Subcutaneous adipose tissue (tissue), 4 donors: ENCODE measurements around the gene TNC. TPM values are rescaled to one million over a fixed set of nuclear protein-coding genes. Genes with fewer than 3 reads are reported as not detected.

Source experiments
- total RNA-seq, 4 donors: library from RNA; depleted of rRNA; stranded (reverse); fragments of >200 nt; gene quantifications; one replicate each; pipeline ENCODE4 v1.1.0, GENCODE V29; 2016
- TF ChIP-seq, protein P1 (sequence below): fragments of 450-650 bp; IDR thresholded peaks from one replicate; pipeline ENCODE4 v1.5.1; 2016; ENCODE audit warnings: low read depth, mild to moderate bottlenecking, control low read depth, antibody characterized with exemption, moderate library complexity

Gene TNC
- total RNA-seq, 4 donors from 2014 or later: 2.4 to 17.3 (median 8.3) TPM

DNA sequence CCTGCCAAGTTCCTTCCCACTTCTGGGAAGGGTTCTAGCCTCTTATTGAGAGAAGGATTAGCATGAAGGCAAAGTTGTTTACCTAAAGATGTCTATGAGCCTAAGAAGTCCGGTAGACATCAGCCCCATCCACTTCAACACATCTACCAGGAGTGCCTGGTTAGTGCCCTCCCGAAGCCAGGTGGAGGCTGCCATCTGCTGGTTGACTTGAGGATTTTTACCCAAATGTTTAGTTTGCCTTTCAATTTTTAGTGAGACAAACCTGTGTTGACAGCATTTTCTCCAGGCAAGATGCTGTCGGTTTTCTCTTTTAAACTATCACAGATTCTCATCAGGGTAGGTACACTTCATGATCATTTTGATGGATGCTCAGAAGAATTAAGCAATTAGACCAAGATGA, 104.0 kb downstream of the TNC start:
- TF ChIP-seq, protein P1, sequence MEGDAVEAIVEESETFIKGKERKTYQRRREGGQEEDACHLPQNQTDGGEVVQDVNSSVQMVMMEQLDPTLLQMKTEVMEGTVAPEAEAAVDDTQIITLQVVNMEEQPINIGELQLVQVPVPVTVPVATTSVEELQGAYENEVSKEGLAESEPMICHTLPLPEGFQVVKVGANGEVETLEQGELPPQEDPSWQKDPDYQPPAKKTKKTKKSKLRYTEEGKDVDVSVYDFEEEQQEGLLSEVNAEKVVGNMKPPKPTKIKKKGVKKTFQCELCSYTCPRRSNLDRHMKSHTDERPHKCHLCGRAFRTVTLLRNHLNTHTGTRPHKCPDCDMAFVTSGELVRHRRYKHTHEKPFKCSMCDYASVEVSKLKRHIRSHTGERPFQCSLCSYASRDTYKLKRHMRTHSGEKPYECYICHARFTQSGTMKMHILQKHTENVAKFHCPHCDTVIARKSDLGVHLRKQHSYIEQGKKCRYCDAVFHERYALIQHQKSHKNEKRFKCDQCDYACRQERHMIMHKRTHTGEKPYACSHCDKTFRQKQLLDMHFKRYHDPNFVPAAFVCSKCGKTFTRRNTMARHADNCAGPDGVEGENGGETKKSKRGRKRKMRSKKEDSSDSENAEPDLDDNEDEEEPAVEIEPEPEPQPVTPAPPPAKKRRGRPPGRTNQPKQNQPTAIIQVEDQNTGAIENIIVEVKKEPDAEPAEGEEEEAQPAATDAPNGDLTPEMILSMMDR: no peak

DNA sequence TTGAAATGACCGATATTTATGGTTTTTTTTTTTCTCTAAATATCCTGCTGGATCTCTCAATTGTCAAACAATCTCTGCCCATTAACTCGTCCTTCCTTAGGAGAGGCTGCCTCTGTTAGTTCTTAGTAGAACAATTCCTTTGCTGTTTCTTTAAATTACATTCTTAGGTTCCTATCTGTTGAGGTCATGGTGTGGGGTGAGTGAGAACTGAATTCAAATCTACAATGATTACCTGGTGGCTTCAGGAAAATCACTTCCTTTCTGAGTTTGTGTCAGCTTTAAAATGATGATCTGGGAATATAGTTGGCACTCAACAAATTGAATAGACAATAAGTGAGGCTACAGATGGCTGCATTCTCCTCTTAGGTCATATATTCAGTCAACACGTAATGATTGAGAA, 105.5 kb downstream of the TNC start:
- TF ChIP-seq, protein P1: no peak

DNA sequence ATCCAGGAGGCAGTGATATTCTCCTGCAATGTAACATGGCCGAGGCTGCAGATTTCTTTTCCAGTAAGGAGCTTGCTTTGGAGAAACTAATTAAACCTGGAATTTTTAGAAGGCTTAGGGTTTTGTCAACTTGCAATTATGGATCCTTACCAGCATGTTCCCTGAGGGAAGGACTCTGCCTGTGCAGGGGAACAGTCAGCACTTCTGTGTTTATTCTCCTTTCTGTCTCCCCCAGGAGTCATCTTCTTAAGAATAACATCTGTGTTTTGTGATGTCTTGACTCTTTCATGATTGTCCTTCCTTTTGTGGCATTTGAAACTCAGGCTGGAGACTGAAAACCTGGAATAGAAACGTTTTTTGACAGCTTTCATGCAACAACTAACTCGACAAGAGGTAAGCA, 107.1 kb downstream of the TNC start:
- TF ChIP-seq, protein P1: no peak

DNA sequence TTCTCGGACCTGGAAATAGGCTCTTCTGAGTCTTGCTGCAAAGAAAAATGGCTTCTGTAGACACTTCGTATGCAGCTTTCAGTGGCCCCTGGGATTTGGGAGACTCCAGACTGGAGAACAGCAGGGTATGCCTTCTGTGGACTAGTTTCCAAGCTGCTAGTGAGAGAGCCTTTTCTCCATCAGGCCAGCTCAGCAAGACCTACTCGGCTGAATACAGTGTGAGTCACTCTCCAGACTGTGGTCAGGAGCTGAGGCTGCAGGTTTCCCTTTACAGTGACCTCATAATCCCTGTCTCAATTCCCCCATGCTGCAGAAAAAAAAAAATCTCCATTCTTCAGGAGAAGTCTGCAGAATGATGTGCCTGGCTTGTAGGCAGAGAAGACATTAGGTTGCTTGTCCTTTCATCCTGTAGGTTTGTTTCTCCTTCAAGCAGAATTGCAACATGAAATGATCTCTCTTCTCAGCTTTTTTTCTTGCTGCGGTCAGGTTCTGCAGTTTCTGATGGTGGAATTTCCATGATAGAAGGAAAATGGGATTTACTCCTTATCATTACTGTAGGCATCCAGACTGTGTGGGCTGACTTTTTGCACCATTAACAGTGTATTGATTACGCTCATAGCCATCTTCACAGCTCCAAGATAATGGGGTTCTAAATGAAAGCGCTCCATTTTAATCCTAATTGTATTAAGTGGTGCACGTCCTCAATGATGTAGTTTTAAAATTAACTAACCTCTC, 109.3 kb downstream of the TNC start:
- TF ChIP-seq, protein P1: no peak

DNA sequence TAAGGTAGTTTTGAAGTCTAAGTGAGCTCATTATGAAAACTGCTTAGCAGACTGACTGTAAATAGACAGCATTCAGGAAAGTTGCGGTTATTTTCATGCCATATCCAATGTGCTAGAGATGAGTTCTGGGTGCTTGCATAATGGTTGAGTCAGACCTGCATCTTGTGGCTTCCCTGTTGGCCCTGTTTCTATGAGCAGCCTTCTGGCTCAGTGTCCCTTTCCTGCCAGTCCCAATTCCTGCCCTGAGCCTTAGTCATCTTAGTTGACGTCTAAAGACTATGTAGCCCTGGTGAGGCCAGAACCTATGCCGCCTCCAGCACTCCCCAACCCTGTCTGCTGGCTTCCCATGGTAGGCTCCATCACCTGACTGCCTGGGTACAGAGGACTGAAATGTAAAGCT, 111.3 kb downstream of the TNC start:
- TF ChIP-seq, protein P1: no peak

DNA sequence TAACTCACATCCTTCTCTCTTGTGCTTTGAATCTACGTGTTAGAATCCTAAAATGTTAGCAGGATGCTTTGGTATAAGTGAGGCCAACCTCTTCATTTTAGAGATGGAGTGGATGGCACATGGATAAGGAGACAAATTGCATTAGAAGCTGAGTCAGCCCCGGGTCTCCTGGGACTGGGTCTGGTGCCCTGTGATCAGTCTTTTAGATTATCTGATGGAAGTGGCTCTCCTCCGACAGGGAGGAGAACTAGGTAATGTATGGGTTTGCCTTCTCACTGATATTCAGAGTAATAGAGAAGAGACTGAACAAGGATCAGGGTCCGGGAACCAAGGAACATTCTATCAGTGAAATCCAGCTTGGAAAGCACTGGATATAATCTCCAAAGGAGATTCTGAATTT, 112.6 kb downstream of the TNC start:
- TF ChIP-seq, protein P1: no peak

DNA sequence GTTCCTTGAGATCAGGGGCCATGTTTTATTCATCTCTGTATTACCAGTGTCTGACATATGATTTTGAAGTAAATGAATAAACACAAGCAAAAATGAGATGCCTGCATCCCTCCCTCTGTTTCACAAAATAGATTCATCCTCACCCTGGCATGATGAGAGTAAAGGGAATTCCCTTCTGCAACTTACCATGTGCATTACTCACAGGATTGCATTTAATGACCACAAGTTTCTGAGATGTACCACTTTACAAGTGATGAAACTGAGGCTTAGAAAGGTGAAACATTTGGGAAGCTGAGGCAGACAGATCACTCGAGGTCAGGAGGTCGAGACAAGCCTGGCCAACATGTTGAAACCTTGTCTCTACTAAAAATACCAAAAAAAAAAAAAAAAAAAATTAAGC, 113.4 kb downstream of the TNC start:
- TF ChIP-seq, protein P1: no peak
